MM.1S (cell line): ENCODE measurements around the gene DNAJB1.

ENCODE experiments used
- DNase-seq: peaks from one replicate; pipeline ENCODE4 v3.0.0-alpha.2; 2015
- H2AFZ ChIP-seq: fragments of 300-600 bp; sonication (generic); 2 replicates; pipeline ENCODE4 v1.6.0; 2016; ENCODE audit warnings: antibody characterized with exemption, low read length
- H3F3A ChIP-seq: fragments of 300-600 bp; sonication (generic); 2 replicates; pipeline ENCODE4 v1.6.1; 2016; ENCODE audit warnings: mild to moderate bottlenecking, antibody characterized with exemption, low read length, moderate library complexity, mixed read lengths; ENCODE audit not compliant: insufficient read depth
- H3K27ac ChIP-seq: fragments of 300-600 bp; sonication (generic); 2 replicates; pipeline ENCODE4 v1.5.1; 2016; ENCODE audit warnings: mild to moderate bottlenecking, low read length
- H3K27me3 ChIP-seq: fragments of 300-600 bp; sonication (generic); replicated peaks from 2 replicates; pipeline ENCODE4 v1.6.0; 2016; ENCODE audit warnings: low read length; ENCODE audit not compliant: insufficient read depth
- H3K36me3 ChIP-seq: fragments of 300-600 bp; sonication (generic); replicated peaks from 2 replicates; pipeline ENCODE4 v1.6.1; 2016; ENCODE audit warnings: mild to moderate bottlenecking, low read length, mixed read lengths; ENCODE audit not compliant: insufficient read depth
- H3K4me1 ChIP-seq: fragments of 300-600 bp; sonication (generic); 2 replicates; pipeline ENCODE4 v1.6.1; 2016; ENCODE audit warnings: low read length, mixed read lengths
- H3K4me2 ChIP-seq: fragments of 300-600 bp; sonication (generic); 2 replicates; pipeline ENCODE4 v1.6.0; 2016; ENCODE audit warnings: low read depth, low read length
- H3K4me3 ChIP-seq: fragments of 300-600 bp; sonication (generic); 2 replicates; pipeline ENCODE4 v1.5.1; 2016; ENCODE audit warnings: low read length, mixed read lengths
- H3K79me2 ChIP-seq: fragments of 300-600 bp; sonication (generic); 2 replicates; pipeline ENCODE4 v1.6.1; 2016; ENCODE audit warnings: mixed run types, low read length, mixed read lengths
- H3K9ac ChIP-seq: fragments of 300-600 bp; sonication (generic); 2 replicates; pipeline ENCODE4 v1.6.1; 2016; ENCODE audit warnings: low read length, mixed read lengths
- H3K9me2 ChIP-seq: fragments of 300-600 bp; sonication (generic); replicated peaks from 2 replicates; pipeline ENCODE4 v1.6.1; 2016; ENCODE audit warnings: mild to moderate bottlenecking, low read length, mixed read lengths; ENCODE audit not compliant: insufficient read depth
- H3K9me3 ChIP-seq: fragments of 300-600 bp; sonication (generic); replicated peaks from 2 replicates; pipeline ENCODE4 v1.6.1; 2016; ENCODE audit warnings: mild to moderate bottlenecking, low read length, mixed read lengths; ENCODE audit not compliant: insufficient read depth
- H4K20me1 ChIP-seq: fragments of 300-600 bp; sonication (generic); 2 replicates; pipeline ENCODE4 v1.6.1; 2016; ENCODE audit warnings: mild to moderate bottlenecking, low read length, moderate library complexity, mixed read lengths; ENCODE audit not compliant: insufficient read depth
- CTCF ChIP-seq: fragments of 300-600 bp; sonication (generic); IDR thresholded peaks from 2 replicates; pipeline ENCODE4 v1.5.1; 2016; ENCODE audit warnings: antibody characterized with exemption, low read length, mixed read lengths
- EZH2 ChIP-seq: fragments of 300-600 bp; sonication (generic); optimal IDR thresholded peaks from 2 replicates; pipeline ENCODE3; 2017; ENCODE audit warnings: low read depth, mild to moderate bottlenecking, antibody characterized with exemption, low read length, mixed read lengths
- EZH2phosphoT487 ChIP-seq: fragments of 300-600 bp; sonication (generic); IDR thresholded peaks from 2 replicates; pipeline ENCODE4 v1.6.1; 2018; ENCODE audit warnings: antibody characterized with exemption, low read length

The DNAJB1 gene

GRCh38 chr19:14487370-14488125 is 30.6 kb downstream of the DNAJB1 start:
- no peaks in the 10 kb centered on the region; the same call in 1 of the 2 replicates for H3F3A ChIP-seq
- no peak overlapping the region for H2AFZ ChIP-seq
- H3K79me2 ChIP-seq, result no peaks in the 10 kb centered on the region
- no peak overlapping the region for H3K27ac ChIP-seq
- H3K9me3 ChIP-seq, result no peaks in the 10 kb centered on the region
- no peak for DNase-seq
- H3K4me2 ChIP-seq, result no peak overlapping the region
- H3K27me3 ChIP-seq, result no peaks in the 10 kb centered on the region
- no peaks in the 10 kb centered on the region for H3K4me1 ChIP-seq
- H3K36me3 ChIP-seq, result no peaks in the 10 kb centered on the region
- H3K9ac ChIP-seq, result no peak overlapping the region
- no peaks in the 10 kb centered on the region for H4K20me1 ChIP-seq
- no peaks in the 10 kb centered on the region for H3K9me2 ChIP-seq
- no peak overlapping the region for H3K4me3 ChIP-seq
- TF ChIP-seq CTCF, result no peak
- TF ChIP-seq EZH2, result no peak
- no peak for TF ChIP-seq EZH2phosphoT487

DNA sequence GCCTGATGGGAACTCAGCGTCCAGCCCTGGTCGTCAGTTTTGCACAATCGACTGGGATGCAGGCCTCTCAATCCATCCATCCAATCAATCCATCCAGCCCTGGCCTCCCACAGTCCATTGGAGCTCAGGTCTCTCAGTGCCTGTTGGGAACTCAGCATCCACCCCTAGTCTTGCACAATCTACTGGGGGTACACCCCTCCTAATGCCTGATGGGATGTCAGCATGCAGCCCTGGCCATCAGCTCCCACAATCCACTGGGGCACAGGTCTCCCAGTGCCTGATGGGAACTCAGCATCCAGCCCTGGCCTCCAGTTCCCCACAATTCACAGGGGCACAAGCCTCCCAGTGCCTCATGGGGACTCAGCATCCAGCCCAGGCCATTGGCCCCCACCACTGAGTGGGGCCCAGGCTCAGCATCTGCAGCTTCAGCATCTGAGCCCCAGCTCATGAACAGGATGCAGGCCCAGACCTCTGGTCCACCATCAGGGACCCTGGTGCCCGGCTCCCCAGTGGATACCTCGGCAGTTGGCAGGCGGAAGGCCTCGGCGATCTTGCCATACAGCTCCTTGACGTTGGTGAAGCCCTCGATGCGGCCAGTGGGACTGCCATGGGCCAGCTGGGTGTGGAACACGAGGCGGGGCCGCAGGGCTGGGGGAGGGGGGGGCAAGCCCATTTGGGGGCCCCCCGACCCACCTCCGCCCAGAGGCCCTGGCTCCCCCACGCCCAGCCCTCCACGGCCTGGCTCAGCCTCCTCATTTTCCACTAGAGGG is 35.8 kb downstream of the DNAJB1 start:
- Histone ChIP-seq H2AFZ (no peak overlapping the region), H3F3A (no peaks in the 10 kb centered on the region; the same call in 1 of the 2 replicates)

GRCh38 chr19:14480700-14481079 is 37.5 kb downstream of the DNAJB1 start:
- H3F3A ChIP-seq, result no peaks in the 10 kb centered on the region
- H4K20me1 ChIP-seq, result no peaks in the 10 kb centered on the region
- no peaks in the 10 kb centered on the region for H3K9me3 ChIP-seq
- H3K9me2 ChIP-seq, result no peaks in the 10 kb centered on the region
- DNase-seq, result no peak
- no peaks in the 10 kb centered on the region for H3K36me3 ChIP-seq
- no peaks in the 10 kb centered on the region for H3K79me2 ChIP-seq
- TF ChIP-seq EZH2phosphoT487 (no peak), EZH2 (no peak), CTCF (no peak)
- H3K4me3 ChIP-seq, result no peak overlapping the region
- no peak overlapping the region for H3K27ac ChIP-seq
- no peak overlapping the region for H3K4me2 ChIP-seq
- H2AFZ ChIP-seq, result no peak overlapping the region
- H3K9ac ChIP-seq, result no peak overlapping the region
- H3K4me1 ChIP-seq, result no peaks in the 10 kb centered on the region
- H3K27me3 ChIP-seq, result peaks cover 20% of the 10 kb centered on the region

More for the DNA sequence above, 35.8 kb downstream of the DNAJB1 start:
- H3K27me3 ChIP-seq, result peaks cover 6% of the 10 kb centered on the region; the same call in 1 of the 2 replicates
- no peaks in the 10 kb centered on the region for H3K79me2 ChIP-seq
- TF ChIP-seq EZH2, result no peak
- TF ChIP-seq CTCF, result no peak
- no peak for TF ChIP-seq EZH2phosphoT487
- H3K27ac ChIP-seq, result no peak overlapping the region
- no peak overlapping the region for H3K4me2 ChIP-seq
- H3K9me2 ChIP-seq, result no peaks in the 10 kb centered on the region
- no peaks in the 10 kb centered on the region for H3K9me3 ChIP-seq
- no peak overlapping the region for H3K9ac ChIP-seq
- H3K36me3 ChIP-seq, result no peaks in the 10 kb centered on the region
- DNase-seq, result no peak
- H4K20me1 ChIP-seq, result no peaks in the 10 kb centered on the region
- H3K4me1 ChIP-seq, result no peaks in the 10 kb centered on the region
- no peak overlapping the region for H3K4me3 ChIP-seq
